22Rv1 (cell line): ENCODE results near the gene MAGEA3.

Experiments used
- CTCF ChIP-seq: fragments of 450-650 bp; IDR thresholded peaks from 2 replicates; pipeline ENCODE4 v1.5.1; 2017; ENCODE audit warnings: mild to moderate bottlenecking
- ZFX ChIP-seq: fragments of 450-650 bp; IDR thresholded peaks from 2 replicates; pipeline ENCODE4 v1.6.1; 2017; ENCODE audit warnings: antibody characterized with exemption, borderline replicate concordance

- TF ChIP-seq CTCF (no peak), ZFX (no peak)
Measured at GRCh38 chrX:152735101-152735500, 36.5 kb downstream of the MAGEA3 start.
